Tibial nerve (tissue), 3 donors: ENCODE results near the gene DCDC1.

ENCODE experiments used
- CTCF ChIP-seq, 5 experiments: fragments of 200-600 bp in 3 of 5; fragments of 450-650 bp in 2 of 5; sonication (generic) in 3 of 5; IDR thresholded peaks; one replicate each; pipeline ENCODE4 v1.5.1; 2016 to 2019; ENCODE audit warnings: antibody characterized with exemption in 5 of 5, mild to moderate bottlenecking in 3 of 5, moderate library complexity in 2 of 5
- POLR2A ChIP-seq, 2 donors: fragments of 450-650 bp; IDR thresholded peaks; one replicate each; pipeline ENCODE4 v1.6.1; 2017; ENCODE audit warnings: antibody characterized with exemption in 2 of 2, mild to moderate bottlenecking in 2 of 2, moderate library complexity in 2 of 2

GRCh38 chr11:31214372-31214771 lies 155.2 kb downstream of the DCDC1 start:
- TF ChIP-seq CTCF (IDR thresholded peaks at IDR 0.05): no peak
- TF ChIP-seq POLR2A (IDR thresholded peaks at IDR 0.05): no peak
